DMS 273 treated with DMSO at 0.1 percent for 48 hours (cell line): ENCODE data around the gene TGFBR3.

Experiments used
- DNase-seq: peaks from one replicate; lab custom pipeline; 2025; lab: John Stamatoyannopoulos, UW

Gene TGFBR3

GRCh38 chr1:91777630-91778300 lies 108.2 kb downstream of the TGFBR3 start:
- no peak for DNase-seq

DNA sequence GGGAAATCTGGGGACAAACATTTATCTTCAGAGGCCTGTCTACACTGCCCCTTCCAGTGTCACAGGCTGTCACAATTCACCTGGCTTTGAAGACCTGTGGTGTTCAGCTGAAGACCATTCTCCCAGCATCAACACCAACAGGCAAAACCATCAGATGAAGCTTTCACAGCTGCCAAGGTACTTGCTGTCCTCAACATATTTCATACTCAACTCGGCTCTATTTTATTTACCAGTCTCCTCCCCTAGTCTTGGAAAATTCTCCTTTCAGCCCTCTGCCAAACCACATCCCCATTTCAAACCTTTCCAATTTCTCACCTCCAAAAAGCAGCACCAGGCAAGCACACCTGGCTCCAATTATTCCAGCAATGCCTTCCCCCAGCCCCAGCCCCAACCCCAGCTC lies 108.8 kb downstream of the TGFBR3 start:
- no peak for DNase-seq

DNA sequence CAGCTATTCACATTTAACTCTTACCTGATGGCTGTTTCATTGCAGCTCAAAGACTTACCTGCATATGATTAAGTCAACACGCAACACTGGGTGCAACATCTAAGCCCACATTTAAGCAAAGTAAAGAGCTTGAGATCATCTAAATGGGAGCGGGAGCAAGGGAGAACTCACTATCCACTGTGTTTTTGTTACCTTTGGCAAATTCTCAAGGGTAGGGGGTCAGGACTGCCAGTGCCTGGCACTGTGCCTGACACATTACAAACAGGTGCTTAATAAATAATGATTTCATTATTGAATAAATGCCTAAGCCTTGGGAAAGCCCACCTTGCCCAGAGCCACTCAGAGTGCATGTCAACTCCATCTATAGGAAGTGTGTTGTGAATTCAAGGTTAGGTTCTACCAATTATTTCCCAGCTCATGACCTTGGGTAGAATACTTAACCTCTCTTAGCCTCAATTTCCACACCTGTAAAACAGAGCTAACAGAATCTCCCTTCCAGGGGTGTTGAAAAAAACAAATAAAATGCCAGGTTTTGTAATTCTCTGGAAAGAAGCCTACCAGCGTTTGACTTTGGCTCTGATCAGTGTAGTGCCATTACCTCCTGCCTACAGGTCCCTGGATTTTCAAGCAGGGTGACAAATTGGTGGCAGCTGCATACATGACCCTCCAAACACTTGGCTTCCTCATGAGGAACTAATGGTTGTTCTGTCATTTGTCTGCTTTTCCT lies 109.7 kb downstream of the TGFBR3 start:
- DNase-seq: no peak

DNA sequence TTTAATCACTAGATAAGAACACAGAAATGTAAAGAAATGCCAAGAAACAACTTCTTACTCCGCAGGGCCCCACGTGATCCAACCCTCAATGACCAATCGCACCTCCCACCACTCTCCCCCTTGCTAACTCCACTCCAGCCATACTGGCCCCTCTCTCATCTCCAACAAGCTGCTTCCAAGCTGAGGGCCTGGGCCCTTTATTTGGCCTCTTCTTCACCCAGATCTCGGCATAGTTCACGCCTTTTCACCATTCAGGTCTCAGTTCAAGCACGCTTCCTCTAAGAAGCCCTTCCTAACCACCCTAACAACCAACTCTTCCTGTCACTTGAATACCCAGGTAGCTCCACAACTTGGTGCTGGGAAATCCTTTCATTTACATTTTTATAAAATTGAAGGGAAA lies 110.7 kb downstream of the TGFBR3 start:
- DNase-seq: no peak

GRCh38 chr1:91774520-91775203 lies 111.3 kb downstream of the TGFBR3 start:
- no peak for DNase-seq

GRCh38 chr1:91771717-91772116 lies 114.2 kb downstream of the TGFBR3 start:
- no peak for DNase-seq

DNA sequence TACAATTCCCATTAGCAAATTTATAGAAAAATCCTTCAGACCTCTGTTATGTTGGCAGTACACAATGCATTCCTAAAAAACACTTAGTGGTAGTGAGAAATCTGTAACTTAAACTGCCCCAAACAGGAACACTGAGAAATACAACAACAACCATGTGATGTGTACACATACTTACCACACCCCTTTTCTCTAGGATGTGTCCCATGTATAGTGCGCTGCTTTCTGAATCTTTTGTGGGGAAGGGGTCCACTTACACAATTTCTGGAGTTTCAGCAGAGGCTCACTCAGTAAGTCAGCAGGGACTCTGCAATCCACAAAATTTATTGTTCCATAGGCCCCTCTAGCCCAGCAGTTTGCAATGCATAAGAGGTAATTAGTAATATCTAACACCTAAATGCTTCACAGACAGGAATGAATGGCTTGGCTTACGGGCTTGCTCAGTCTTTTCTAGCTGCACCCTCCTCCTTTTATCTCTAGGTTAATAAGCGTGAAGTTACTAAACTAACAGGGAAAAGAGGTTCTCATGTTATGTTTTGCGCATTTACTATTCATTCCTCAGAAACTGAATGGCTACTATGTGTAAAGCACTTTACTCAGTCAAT lies 115.2 kb downstream of the TGFBR3 start:
- no peak for DNase-seq

GRCh38 chr1:91769742-91770141 lies 116.2 kb downstream of the TGFBR3 start:
- no peak for DNase-seq

- DNase-seq: no peak
Measured at GRCh38 chr1:91768786-91769725, 116.9 kb downstream of the TGFBR3 start.

DNA sequence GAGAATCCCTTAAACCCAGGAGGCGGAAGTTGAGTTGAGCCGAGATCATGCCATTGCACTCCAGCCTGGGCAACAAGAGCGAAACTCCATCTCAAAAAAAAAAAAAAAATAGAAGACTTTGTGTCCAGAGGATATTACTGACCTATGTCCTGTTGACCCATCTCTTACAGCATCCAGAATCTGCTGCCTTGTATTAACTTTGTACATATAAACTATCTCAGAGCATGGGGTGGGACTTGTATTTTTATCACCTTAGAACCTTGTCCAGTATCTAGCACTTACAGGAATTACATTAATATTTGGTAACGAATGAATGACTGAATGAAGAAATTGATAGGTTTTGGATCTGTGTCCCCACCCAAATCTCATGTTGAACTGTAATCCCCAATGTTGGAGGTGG lies 117.8 kb downstream of the TGFBR3 start:
- DNase-seq: no peak

DNA sequence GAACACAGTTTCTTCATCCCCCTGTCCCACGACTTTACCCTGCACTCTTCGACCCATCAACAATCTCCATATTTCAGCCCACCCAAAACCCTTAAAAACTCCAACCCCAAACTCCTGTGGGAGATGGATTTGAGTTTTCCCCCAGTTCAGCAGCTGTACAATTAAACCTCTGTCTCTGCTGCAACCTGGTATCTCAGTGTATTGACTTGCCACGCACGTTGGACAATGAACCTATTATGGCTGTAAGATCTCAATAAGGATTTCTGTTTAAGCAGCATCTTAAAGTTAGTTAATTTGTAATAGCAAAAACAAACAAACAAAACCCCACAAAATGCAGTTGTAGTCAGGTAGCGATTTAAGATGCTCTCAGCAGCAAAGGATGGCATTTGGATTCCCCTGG lies 119.1 kb downstream of the TGFBR3 start:
- no peak for DNase-seq

DNA sequence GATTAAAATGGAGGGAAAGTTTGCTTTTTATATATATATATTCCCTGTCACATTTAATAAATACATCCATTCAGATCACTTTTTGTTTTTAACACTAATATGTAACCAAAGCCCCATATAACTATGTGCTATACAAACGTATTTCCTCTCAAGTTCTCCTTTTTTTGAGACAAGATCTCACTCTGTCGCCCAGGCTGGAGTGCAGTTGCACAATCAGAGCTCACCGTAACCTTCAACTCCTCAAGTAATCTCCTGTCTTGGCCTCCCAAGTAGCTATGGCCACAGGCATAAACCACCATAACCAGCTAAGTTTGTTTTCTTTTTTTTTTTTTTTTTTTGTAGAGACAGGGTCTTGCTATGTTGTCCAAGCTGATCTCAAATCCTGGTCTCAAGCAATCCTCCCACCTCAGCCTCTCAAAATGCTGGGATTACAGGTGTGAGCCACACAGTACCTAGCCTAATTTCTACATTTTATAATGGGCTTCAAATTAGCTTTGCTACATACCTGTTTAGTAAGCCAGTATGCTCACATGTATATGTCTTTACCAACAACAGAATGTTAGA lies 120.0 kb downstream of the TGFBR3 start:
- DNase-seq: no peak

- no peak for DNase-seq
Measured at GRCh38 chr1:91765293-91765692, 120.7 kb downstream of the TGFBR3 start.

DNA sequence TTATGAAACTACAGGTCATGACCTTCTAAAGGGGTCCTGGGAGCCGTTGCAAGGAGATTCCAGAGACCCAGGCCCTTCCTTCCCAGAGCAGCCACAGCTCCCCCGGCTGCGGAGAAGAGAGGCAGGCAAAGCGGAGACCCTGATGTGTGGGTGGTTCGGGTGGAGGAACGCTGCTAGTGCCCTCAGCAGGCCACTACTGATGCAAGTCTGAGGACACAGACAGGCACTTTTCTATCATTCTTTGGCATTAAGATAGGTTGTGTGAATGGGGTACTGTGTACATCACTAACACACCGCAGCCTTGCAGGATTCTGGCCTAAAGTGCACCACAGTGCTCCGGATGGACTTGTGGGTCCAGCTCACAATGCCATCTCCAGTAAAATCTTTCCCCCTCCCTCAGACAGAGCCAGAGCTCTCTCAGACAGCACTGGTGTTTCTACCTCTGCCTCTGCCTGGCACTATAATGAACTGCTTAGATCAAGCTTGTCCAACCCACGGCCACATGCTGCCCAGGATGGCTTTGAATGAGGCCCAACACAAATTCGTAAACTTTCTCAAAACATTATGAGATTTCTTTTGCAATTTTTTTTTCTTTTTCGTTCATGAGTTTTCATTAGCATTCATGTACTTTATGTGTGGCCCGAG lies 121.4 kb downstream of the TGFBR3 start:
- DNase-seq: no peak

DNA sequence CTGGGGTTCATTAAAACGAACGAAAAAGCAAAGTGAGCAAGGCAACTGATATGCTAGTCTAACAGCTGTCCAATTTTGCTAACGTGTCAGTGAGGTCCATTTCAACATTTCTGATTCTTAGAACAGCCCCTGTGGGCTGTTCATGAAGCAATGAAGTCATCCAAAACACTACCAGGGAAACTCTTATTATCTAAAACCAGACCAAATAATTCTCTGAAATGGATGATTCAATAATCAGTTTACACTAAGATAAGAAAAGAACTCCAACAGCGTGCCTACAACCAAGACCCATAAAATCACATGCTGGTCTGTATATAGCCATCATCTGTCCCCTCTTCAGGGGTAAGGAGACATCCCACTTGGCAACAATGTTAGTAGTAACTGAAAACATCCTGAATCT lies 122.7 kb downstream of the TGFBR3 start:
- no peak for DNase-seq

DNA sequence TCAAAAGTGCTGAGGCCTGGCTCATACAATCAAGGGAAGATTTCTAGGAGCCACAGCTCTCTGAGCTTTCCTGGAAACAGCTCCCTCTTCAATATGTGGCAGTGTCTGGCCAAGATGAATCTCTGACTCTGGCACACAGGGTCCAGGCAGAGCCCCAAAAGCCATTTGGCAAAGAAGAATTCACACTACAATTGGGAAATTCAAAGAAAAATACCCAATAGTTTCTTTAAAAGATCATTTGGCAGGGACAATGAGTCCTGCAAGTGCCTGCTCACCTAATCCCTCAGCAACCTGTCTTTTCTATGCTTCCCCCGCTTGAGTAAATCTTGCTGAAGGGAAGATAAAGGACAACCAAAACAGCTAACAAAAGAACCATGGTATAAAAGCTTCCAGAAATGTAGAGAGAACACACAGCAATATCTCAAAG lies 124.6 kb downstream of the TGFBR3 start:
- DNase-seq: no peak

DNA sequence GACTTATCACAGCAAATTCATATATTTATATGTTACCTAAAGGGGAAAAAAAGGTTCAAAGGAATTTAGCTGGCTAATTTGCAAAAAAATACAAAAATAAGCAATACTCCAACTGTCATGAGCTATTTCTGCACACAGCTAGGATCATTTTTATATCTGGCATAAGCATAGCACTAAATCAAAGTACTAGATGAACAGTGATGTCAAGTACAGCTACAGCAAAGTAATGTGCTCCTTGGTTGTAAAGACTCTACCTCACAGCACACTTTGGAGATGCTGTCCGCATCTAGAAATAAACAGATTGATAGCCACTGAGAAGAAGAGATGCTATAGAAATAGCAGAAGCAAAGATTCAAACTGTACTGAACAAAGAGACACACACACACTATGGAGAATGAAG lies 125.4 kb downstream of the TGFBR3 start:
- no peak for DNase-seq

DNA sequence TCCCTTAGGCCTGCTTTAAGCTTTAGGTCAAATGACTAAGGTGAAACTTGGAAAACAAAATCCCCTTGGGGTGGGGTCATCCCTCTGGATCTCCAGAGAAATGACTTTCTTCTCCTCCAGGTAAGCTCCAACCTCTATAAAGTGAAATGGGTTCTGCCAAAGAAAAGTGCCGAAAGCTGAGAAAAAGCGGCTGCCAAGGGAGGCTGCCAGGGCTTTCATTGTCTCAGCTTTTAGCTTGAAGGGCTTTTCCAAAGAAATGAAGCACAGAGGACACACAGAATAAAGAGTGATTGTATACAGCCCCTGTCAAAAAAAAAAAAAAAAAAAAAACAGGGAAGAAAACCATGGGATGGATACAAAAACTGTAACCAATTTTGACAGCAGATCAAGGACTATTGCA lies 126.9 kb downstream of the TGFBR3 start:
- no peak for DNase-seq

DNA sequence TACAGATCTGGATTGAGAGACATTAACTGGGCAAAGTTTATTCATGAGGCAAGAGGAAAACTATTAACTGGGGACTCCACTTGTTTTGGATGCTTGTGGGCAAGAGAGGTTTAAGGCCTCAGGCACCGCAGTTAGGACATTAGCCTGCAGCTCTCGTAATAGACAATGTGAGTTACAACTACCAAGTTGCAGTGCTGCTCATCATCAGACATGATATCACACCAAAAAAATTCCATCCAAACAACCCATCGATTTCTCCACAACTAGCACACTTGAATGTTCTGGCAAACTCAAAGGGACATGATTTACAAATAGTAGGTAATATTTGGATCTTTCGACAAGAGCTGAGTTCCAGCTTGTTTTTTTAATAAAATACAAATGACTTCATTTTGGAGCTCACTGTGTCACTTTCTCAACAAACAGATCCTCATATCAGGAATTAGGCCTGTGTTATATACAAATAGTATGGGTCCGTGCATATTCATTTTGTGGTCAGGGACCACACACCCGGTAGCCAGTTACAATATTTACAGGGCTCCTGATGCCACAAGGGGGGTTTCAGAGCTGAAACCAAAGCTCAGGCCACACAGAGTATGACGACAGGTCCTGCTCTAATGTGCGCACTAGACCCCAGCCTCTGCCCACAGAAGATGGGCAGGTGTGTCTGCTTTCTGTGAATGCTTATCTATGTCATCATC lies 128.0 kb downstream of the TGFBR3 start:
- no peak for DNase-seq

DNA sequence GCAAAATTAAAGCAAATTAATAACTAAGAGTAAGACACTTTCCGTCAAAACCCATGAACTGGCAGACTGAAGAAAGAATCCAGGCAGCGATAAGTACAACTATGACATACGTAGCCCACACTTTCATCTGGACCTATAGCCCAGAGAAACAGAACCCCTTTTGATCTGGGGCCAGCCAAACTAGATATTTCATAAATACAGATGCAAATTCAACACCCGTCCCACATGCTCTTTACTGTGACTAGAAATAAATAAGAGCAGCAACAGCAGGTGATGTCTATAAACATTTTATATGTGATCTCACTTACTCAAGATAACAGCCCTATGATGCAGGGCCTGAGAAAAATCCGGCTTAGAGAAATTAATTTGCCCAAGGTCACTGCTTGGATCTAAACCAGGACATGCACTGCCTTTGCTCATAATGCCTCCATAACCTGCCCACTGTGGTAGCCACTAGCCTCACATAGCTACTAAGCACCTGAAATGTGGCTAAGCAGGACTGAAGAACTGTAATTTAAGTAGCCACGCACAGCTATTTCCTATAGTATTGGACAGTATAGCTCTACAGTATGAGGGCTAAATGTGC lies 130.2 kb downstream of the TGFBR3 start:
- no peak for DNase-seq
